GM12892 (cell line): ENCODE results near the gene LIN9.

Experiments
- POLR2A ChIP-seq: IDR thresholded peaks from 2 replicates; pipeline ENCODE4 v1.6.1; 2011; ENCODE audit warnings: low read depth, low read length, control low read depth
- TAF1 ChIP-seq: IDR thresholded peaks from 2 replicates; pipeline ENCODE4 v1.6.1; 2011; ENCODE audit warnings: low read depth, mild to moderate bottlenecking, control low read depth, low read length, borderline replicate concordance

DNA sequence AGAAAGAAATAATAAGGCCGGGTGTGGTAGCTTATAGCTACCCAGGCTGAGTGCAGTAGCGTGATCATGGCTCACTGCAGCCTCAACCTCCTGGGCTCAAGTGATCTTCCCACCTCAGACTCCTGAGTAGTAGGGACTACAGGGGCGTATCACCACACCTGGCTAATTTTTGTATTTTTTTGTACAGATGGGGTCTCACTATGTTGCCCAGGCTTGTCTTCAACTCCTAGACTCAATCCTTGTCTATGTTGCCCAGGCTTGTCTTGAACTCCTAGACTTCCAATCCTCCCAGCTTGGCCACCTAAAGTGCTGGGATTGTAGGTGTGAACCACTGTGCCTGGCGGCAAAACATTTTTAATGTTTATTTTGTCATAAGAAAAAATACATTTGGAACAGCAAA is 55.0 kb downstream of the LIN9 start:
- TF ChIP-seq POLR2A (no peak), TAF1 (no peak)
